ENCODE measurements around the gene SCN5A. TPM values are rescaled to one million over a fixed set of nuclear protein-coding genes. Genes with fewer than 3 reads are reported as not detected.

The SCN5A gene
- total and polyA plus RNA-seq, 3 donors from 2014 or later, result 0.63 to 0.99 (median 0.73) TPM

- 86 to 96% methylated on average over 7 of the region's 7 CpGs for WGBS, 2 donors
- intact Hi-C loops (cut with DNase I; ENCODE audit: low total_unique reads), result no loop called here
- H3K4me3 ChIP-seq, result no peak overlapping the region
- TF ChIP-seq, protein P1, sequence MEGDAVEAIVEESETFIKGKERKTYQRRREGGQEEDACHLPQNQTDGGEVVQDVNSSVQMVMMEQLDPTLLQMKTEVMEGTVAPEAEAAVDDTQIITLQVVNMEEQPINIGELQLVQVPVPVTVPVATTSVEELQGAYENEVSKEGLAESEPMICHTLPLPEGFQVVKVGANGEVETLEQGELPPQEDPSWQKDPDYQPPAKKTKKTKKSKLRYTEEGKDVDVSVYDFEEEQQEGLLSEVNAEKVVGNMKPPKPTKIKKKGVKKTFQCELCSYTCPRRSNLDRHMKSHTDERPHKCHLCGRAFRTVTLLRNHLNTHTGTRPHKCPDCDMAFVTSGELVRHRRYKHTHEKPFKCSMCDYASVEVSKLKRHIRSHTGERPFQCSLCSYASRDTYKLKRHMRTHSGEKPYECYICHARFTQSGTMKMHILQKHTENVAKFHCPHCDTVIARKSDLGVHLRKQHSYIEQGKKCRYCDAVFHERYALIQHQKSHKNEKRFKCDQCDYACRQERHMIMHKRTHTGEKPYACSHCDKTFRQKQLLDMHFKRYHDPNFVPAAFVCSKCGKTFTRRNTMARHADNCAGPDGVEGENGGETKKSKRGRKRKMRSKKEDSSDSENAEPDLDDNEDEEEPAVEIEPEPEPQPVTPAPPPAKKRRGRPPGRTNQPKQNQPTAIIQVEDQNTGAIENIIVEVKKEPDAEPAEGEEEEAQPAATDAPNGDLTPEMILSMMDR (IDR thresholded peaks at IDR 0.05), result no peak
- TF ChIP-seq POLR2A (IDR thresholded peaks at IDR 0.05), result no peak
- DNase-seq, result peak; percentile 9
- H3K4me1 ChIP-seq, result no peaks in the 10 kb centered on the region
- no peaks in the 10 kb centered on the region for H3K27me3 ChIP-seq
- no peak overlapping the region for H3K27ac ChIP-seq
- H3K36me3 ChIP-seq (ENCODE audit: low read depth, missing control alignments), result no peaks in the 10 kb centered on the region
- no peaks in the 10 kb centered on the region for H3K9me3 ChIP-seq
These were observed 100.0 kb downstream of the SCN5A start for GRCh38 chr3:38549486-38549885.

GRCh38 chr3:38549082-38549481, 100.4 kb downstream of the SCN5A start:
- Histone ChIP-seq H3K4me1 (no peaks in the 10 kb centered on the region), H3K27me3 (no peaks in the 10 kb centered on the region), H3K9me3 (no peaks in the 10 kb centered on the region), H3K27ac (no peak overlapping the region), H3K4me3 (no peak overlapping the region), H3K36me3 (ENCODE audit: low read depth, missing control alignments) (no peaks in the 10 kb centered on the region)
- 73 to 93% methylated on average over 6 to 9 of the region's 9 CpGs for WGBS, 2 donors
- TF ChIP-seq, protein P1 (IDR thresholded peaks at IDR 0.05), result no peak
- no peak for TF ChIP-seq POLR2A (IDR thresholded peaks at IDR 0.05)
- no peak for DNase-seq
- intact Hi-C loops (cut with DNase I; ENCODE audit: low total_unique reads), result no loop called here

GRCh38 chr3:38548154-38548931, 101.1 kb downstream of the SCN5A start:
- no peaks in the 10 kb centered on the region for H3K4me1 ChIP-seq
- no peaks in the 10 kb centered on the region for H3K36me3 ChIP-seq (ENCODE audit: low read depth, missing control alignments)
- intact Hi-C loops (cut with DNase I; ENCODE audit: low total_unique reads), result no loop called here
- no peaks in the 10 kb centered on the region for H3K27me3 ChIP-seq
- no peaks in the 10 kb centered on the region for H3K9me3 ChIP-seq
- 78 to 90% methylated on average over 17 of the region's 17 CpGs for WGBS, 2 donors
- H3K27ac ChIP-seq, result no peak overlapping the region
- TF ChIP-seq POLR2A (IDR thresholded peaks at IDR 0.05), result no peak
- TF ChIP-seq, protein P1 (IDR thresholded peaks at IDR 0.05), result no peak
- peak; percentile 2 for DNase-seq
- H3K4me3 ChIP-seq, result no peak overlapping the region

DNA sequence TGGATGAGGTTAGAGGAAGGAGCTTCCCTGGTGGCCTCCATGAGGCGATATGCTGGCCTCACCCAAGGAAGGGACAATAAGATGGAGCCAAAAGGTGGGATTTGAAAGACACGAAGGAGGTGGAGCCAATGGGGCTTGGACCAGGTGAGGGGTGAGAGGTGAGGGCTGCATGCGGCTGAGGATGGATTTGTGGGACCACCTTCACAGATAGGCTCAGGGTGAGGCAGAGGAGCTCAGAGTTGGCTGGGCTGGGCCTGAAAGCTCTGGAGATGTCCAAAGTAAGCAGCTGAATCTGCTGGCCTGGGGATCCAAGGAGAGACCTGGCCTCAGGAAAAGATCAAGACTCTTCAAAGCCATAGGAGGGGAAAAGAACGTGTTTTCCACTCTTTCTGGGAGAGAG, 103.5 kb downstream of the SCN5A start:
- DNase-seq, result peak; percentile 10
- 90 to 94% methylated on average over 4 of the region's 4 CpGs for WGBS, 2 donors
- Histone ChIP-seq H3K4me1 (no peaks in the 10 kb centered on the region), H3K9me3 (no peaks in the 10 kb centered on the region), H3K27me3 (no peaks in the 10 kb centered on the region), H3K4me3 (no peak overlapping the region), H3K36me3 (ENCODE audit: low read depth, missing control alignments) (no peaks in the 10 kb centered on the region), H3K27ac (no peak overlapping the region)
- TF ChIP-seq, protein P1 (IDR thresholded peaks at IDR 0.05), result no peak
- intact Hi-C loops (cut with DNase I; ENCODE audit: low total_unique reads), result no loop called here

GRCh38 chr3:38545550-38545949, 103.9 kb downstream of the SCN5A start:
- Histone ChIP-seq H3K4me3 (no peak overlapping the region), H3K27me3 (no peaks in the 10 kb centered on the region), H3K4me1 (no peaks in the 10 kb centered on the region), H3K27ac (no peak overlapping the region), H3K36me3 (ENCODE audit: low read depth, missing control alignments) (no peaks in the 10 kb centered on the region), H3K9me3 (no peaks in the 10 kb centered on the region)
- intact Hi-C loops (cut with DNase I; ENCODE audit: low total_unique reads), result no loop called here
- TF ChIP-seq, protein P1 (IDR thresholded peaks at IDR 0.05), result no peak
- TF ChIP-seq POLR2A (IDR thresholded peaks at IDR 0.05), result no peak
- DNase-seq, result no peak
- 73 to 81% methylated on average over 1 of the region's 1 CpG for WGBS, 2 donors
